PC-9 (cell line): Measurements from ENCODE around the gene HPN.
"Not testable (repeated sequence)": the region's sequence is repeated elsewhere in the genome, so short reads cannot be mapped to it uniquely, and the experiment has no call there.

Experiments used
- CTCF ChIP-seq: fragments of 200-600 bp; sonication (generic); conservative IDR thresholded peaks from 2 replicates; pipeline ENCODE4 v1.6.1; 2017; ENCODE audit warnings: mixed run types, antibody characterized with exemption, mild to moderate bottlenecking, moderate library complexity
- EZH2 ChIP-seq: fragments of 200-600 bp; sonication (generic); IDR thresholded peaks from 2 replicates; pipeline ENCODE4 v1.8.0; 2017; ENCODE audit warnings: antibody characterized with exemption, low read depth

GRCh38 chr19:34998224-34998623 is 43.3 kb upstream of the HPN start:
- not testable (repeated sequence) for TF ChIP-seq CTCF, EZH2
